IMR-90 (cell line): Measurements from ENCODE around the gene DDX20. TPM values are rescaled to one million over a fixed set of nuclear protein-coding genes. Genes with fewer than 3 reads are reported as not detected.

Source experiments
- ATAC-seq: fragments of 200-7000 bp; cut with Tn5 transposase; 2 replicates; pipeline ENCODE4 v1.9.1; 2020; ENCODE audit warnings: low read depth, mild to moderate bottlenecking, moderate library complexity
- BruUV-seq: library from RNA; stranded (reverse); fragments of 400-500 nt; replicated peaks from 2 replicates; lab custom pipeline; 2021; lab: Mats Ljungman, UMichigan
- CTCF ChIA-PET: fragments of 300-600 bp; formaldehyde crosslinking; extraction: SDS; loops from one replicate; lab custom pipeline; 2021; ENCODE audit warnings: antibody characterized with exemption; lab: Yijun Ruan, JAX
- POLR2A ChIA-PET: fragments of 300-600 bp; sonication (Branson Sonifier 250); formaldehyde crosslinking; loops from one replicate; lab custom pipeline; 2022; ENCODE audit warnings: antibody characterized with exemption; ENCODE audit not compliant: unreplicated experiment; lab: Charles Lee
- DNase-seq: peaks from one replicate; pipeline ENCODE4 v3.0.0; 2013
- H2AFZ ChIP-seq: replicated peaks from 2 replicates; pipeline ENCODE3; 2013; ENCODE audit warnings: low read length, mild to moderate bottlenecking; ENCODE audit not compliant: poor library complexity
- H2AK5ac ChIP-seq: 2 replicates; pipeline ENCODE4 v1.6.1; 2013; ENCODE audit warnings: low read depth, low read length, inconsistent platforms
- H2AK9ac ChIP-seq: replicated peaks from 2 replicates; pipeline ENCODE3; 2013; ENCODE audit warnings: mild to moderate bottlenecking, low read depth, low read length, moderate library complexity; ENCODE audit not compliant: poor library complexity
- H2BK120ac ChIP-seq: 2 replicates; pipeline ENCODE4 v1.6.1; 2013; ENCODE audit warnings: low read depth, low read length, inconsistent platforms
- H2BK15ac ChIP-seq: 3 replicates; pipeline ENCODE4 v1.6.1; 2013; ENCODE audit warnings: low read depth, low read length, inconsistent platforms
- H2BK20ac ChIP-seq: 2 replicates; pipeline ENCODE4 v1.6.1; 2013; ENCODE audit warnings: low read depth, mild to moderate bottlenecking, inconsistent platforms, low read length, moderate library complexity
- H2BK5ac ChIP-seq: 2 replicates; pipeline ENCODE4 v1.6.1; 2013; ENCODE audit warnings: mild to moderate bottlenecking, low read depth, low read length, inconsistent platforms; ENCODE audit not compliant: poor library complexity, severe bottlenecking
- H3K14ac ChIP-seq: replicated peaks from 2 replicates; pipeline ENCODE4 v1.6.1; 2013; ENCODE audit warnings: low read depth, low read length, inconsistent platforms
- H3K18ac ChIP-seq: 2 replicates; pipeline ENCODE4 v1.6.1; 2013; ENCODE audit warnings: low read depth, low read length, control low read depth
- H3K23ac ChIP-seq: 2 replicates; pipeline ENCODE4 v1.6.1; 2013; ENCODE audit warnings: low read depth, low read length, inconsistent platforms
- H3K27ac ChIP-seq: 2 replicates; pipeline ENCODE4 v1.5.1; 2013; ENCODE audit warnings: mild to moderate bottlenecking, control low read depth, low read length; ENCODE audit not compliant: insufficient read depth
- H3K27me3 ChIP-seq: 2 replicates; pipeline ENCODE4 v1.6.1; 2013; ENCODE audit warnings: low read length; ENCODE audit not compliant: control insufficient read depth, insufficient read depth
- H3K36me3 ChIP-seq: 2 replicates; pipeline ENCODE4 v1.6.1; 2013; ENCODE audit warnings: low read length, mixed read lengths; ENCODE audit not compliant: control insufficient read depth, insufficient read depth
- H3K4ac ChIP-seq: 2 replicates; pipeline ENCODE4 v1.6.1; 2013; ENCODE audit warnings: low read depth, low read length, inconsistent platforms
- H3K4me1 ChIP-seq: 2 replicates; pipeline ENCODE4 v1.6.1; 2013; ENCODE audit warnings: low read length, mixed read lengths; ENCODE audit not compliant: control insufficient read depth, insufficient read depth
- H3K4me2 ChIP-seq: 2 replicates; pipeline ENCODE4 v1.6.1; 2013; ENCODE audit warnings: low read depth, mild to moderate bottlenecking, control low read depth, low read length, moderate library complexity
- H3K4me3 ChIP-seq: 2 replicates; pipeline ENCODE4 v1.5.1; 2013; ENCODE audit warnings: low read depth, mild to moderate bottlenecking, control low read depth, low read length, moderate library complexity; ENCODE audit not compliant: insufficient read depth
- H3K56ac ChIP-seq: 2 replicates; pipeline ENCODE4 v1.6.1; 2013; ENCODE audit warnings: low read length, inconsistent platforms; ENCODE audit not compliant: insufficient read depth; ENCODE audit errors: extremely low read depth
- H3K79me1 ChIP-seq, 2 experiments: 2 replicates each; pipeline ENCODE4 v1.6.1; 2013; ENCODE audit warnings: low read length in 2 of 2, inconsistent platforms in 1 of 2, low read depth in 1 of 2
- H3K9ac ChIP-seq: 2 replicates; pipeline ENCODE4 v1.6.1; 2013; ENCODE audit warnings: low read depth, low read length, control low read depth
- H3K9me1 ChIP-seq: 2 replicates; pipeline ENCODE4 v1.6.1; 2013; ENCODE audit warnings: low read length, inconsistent platforms; ENCODE audit not compliant: insufficient read depth
- H3K9me3 ChIP-seq: 2 replicates; pipeline ENCODE4 v1.6.1; 2013; ENCODE audit warnings: low read length; ENCODE audit not compliant: control insufficient read depth, insufficient read depth
- H4K20me1 ChIP-seq: 2 replicates; pipeline ENCODE4 v1.6.1; 2013; ENCODE audit warnings: low read length, inconsistent platforms; ENCODE audit not compliant: insufficient read depth
- H4K5ac ChIP-seq: 2 replicates; pipeline ENCODE4 v1.6.1; 2013; ENCODE audit warnings: mild to moderate bottlenecking, low read depth, low read length, control low read depth
- H4K8ac ChIP-seq, 2 experiments: 2 replicates each; pipeline ENCODE4 v1.6.1; 2013; ENCODE audit warnings: low read depth in 2 of 2, low read length in 2 of 2, control low read depth in 1 of 2, inconsistent platforms in 1 of 2
- H4K91ac ChIP-seq: 2 replicates; pipeline ENCODE4 v1.6.1; 2013; ENCODE audit warnings: low read depth, low read length, inconsistent platforms; ENCODE audit not compliant: insufficient read depth
- BHLHE40 ChIP-seq: fragments of 150-350 bp; IDR thresholded peaks from 2 replicates; pipeline ENCODE4 v1.6.1; 2016; ENCODE audit warnings: mild to moderate bottlenecking, low read depth, low read length
- CEBPB ChIP-seq: IDR thresholded peaks from 2 replicates; pipeline ENCODE4 v1.6.1; 2012; ENCODE audit warnings: low read depth, low read length, improper control_type of control experiment
- FOS ChIP-seq: fragments of 150-350 bp; IDR thresholded peaks from 2 replicates; pipeline ENCODE4 v1.6.1; 2016; ENCODE audit warnings: low read depth, low read length
- MAFK ChIP-seq: IDR thresholded peaks from 2 replicates; pipeline ENCODE4 v1.6.1; 2012; ENCODE audit warnings: low read depth, low read length, improper control_type of control experiment
- MAZ ChIP-seq: IDR thresholded peaks from 2 replicates; pipeline ENCODE4 v1.6.1; 2012; ENCODE audit warnings: low read depth, mild to moderate bottlenecking, low read length, improper control_type of control experiment, moderate library complexity, borderline replicate concordance
- MXI1 ChIP-seq: IDR thresholded peaks from 2 replicates; pipeline ENCODE4 v1.6.1; 2012; ENCODE audit warnings: low read depth, mild to moderate bottlenecking, low read length, moderate library complexity, borderline replicate concordance
- NFE2L2 ChIP-seq: fragments of 150-350 bp; IDR thresholded peaks from 2 replicates; pipeline ENCODE4 v1.6.1; 2016; ENCODE audit warnings: low read depth, mild to moderate bottlenecking, low read length
- POLR2A ChIP-seq: IDR thresholded peaks from 2 replicates; pipeline ENCODE4 v1.6.1; 2012; ENCODE audit warnings: mild to moderate bottlenecking, low read depth, low read length
- RAD21 ChIP-seq: IDR thresholded peaks from 2 replicates; pipeline ENCODE4 v1.6.1; 2012; ENCODE audit warnings: low read length, improper control_type of control experiment
- RCOR1 ChIP-seq: IDR thresholded peaks from 2 replicates; pipeline ENCODE4 v1.6.1; 2012; ENCODE audit warnings: mild to moderate bottlenecking, low read length, improper control_type of control experiment; ENCODE audit not compliant: insufficient replicate concordance
- RFX5 ChIP-seq: IDR thresholded peaks from 2 replicates; pipeline ENCODE4 v1.8.0; 2012; ENCODE audit warnings: low read depth, mild to moderate bottlenecking, low read length, moderate library complexity
- USF2 ChIP-seq: fragments of 150-350 bp; IDR thresholded peaks from 2 replicates; pipeline ENCODE4 v1.6.1; 2017; ENCODE audit warnings: mild to moderate bottlenecking, antibody characterized with exemption, low read length, low read depth
- WGBS, 2 experiments: methylation state at CpG; one replicate each; pipeline versions ENCODE4 v1.1.5 to v1.1.7; 2013; ENCODE audit warnings: missing lambda C conversion rate in 2 of 2; ENCODE audit not compliant: insufficient read length in 1 of 2; ENCODE audit errors: extremely low coverage in 2 of 2; 5-methylcytosine and 5-hydroxymethylcytosine counted together
- dilution Hi-C: fragments of 300-500 bp; cut with HindIII; formaldehyde crosslinking; loops from one replicate; pipeline ENCODE4 v1.14.3; 2018; ENCODE audit warnings: low sequenced_read_pairs; ENCODE audit not compliant: unreplicated experiment
- in situ Hi-C: fragments of 300-500 bp; cut with MboI; formaldehyde crosslinking; loops from 3 replicates; pipeline ENCODE4 v1.14.3; 2019; ENCODE audit warnings: low sequenced_read_pairs, inconsistent platforms, mixed read lengths
- intact Hi-C: fragments of 100-400 bp; cut with micrococcal nuclease; formaldehyde crosslinking; loops from 2 replicates; pipeline ENCODE4 v1.10.0; 2022
- polyA plus RNA-seq, 3 experiments: library from polyadenylated mRNA; depleted of rRNA; stranded (reverse); fragments of >200 nt; gene quantifications; 2 replicates each; pipeline ENCODE4 v1.2.3, GENCODE V29; 2012; ENCODE audit warnings: low replicate concordance in 1 of 3
- total RNA-seq: library from RNA; depleted of rRNA; stranded (reverse); fragments of >200 nt; gene quantifications from 2 replicates; pipeline ENCODE4 v1.2.3, GENCODE V29; 2012

The DDX20 gene
- total and polyA plus RNA-seq, 2 of the 4 experiments (the other 2 are of a cell fraction) = 5.7 to 10.9 TPM

DNA sequence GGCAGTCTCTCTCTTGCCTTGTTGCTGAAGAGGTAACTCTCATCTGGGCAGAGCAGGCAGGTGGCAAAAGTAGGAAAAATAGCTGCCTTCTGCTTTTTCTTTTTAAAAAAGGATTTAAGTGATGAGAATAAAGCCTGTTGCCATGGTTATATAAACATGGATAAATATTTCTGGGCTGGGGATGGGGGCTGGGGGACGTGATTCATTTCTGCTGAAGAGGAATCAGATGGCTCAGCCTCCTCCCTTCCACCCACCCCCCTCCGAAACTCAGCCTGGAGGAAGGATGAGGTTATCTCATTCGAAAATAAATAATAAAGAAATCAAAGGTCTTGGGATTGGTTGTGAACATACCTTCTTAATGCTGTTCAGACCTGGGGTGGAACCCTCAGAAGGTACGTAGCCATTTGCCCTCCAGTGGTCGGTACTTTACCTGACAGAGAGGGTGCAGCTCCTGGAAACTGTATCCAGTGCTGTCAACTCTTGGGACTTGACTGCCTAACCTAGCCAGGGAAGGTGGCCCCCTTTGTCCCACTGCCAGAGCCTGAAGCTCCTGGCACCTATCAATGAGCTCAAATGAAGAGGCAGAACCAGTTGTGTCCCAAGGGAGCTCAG is 12.7 kb upstream of the DDX20 start:
- Histone ChIP-seq H3K4me3 (no peak overlapping the region), H2AK5ac (peak overlapping the region; percentile 90), H3K36me3 (no peaks in the 10 kb centered on the region), H4K91ac (peak overlapping the region; percentile 87), H3K18ac (peak overlapping the region; percentile 39), H2BK20ac (peak overlapping the region; percentile 95), H4K5ac (no peak overlapping the region), H3K9me1 (peaks cover 36% of the 10 kb centered on the region), H4K20me1 (peaks cover 10% of the 10 kb centered on the region; the same call in 1 of the 2 replicates), H3K4me1 (peaks cover 15% of the 10 kb centered on the region), H2AK9ac (peak overlapping the region; percentile 56), H3K9ac (peak overlapping the region; percentile 28; the same call in 1 of the 2 replicates), H2AFZ (no peak overlapping the region), H3K27me3 (no peaks in the 10 kb centered on the region), H2BK120ac (peak overlapping the region; percentile 69), H3K9me3 (no peaks in the 10 kb centered on the region), H3K27ac (peak overlapping the region; percentile 70), H2BK5ac (peak overlapping the region; percentile 70), H3K79me1 (peaks cover under 1 to 11% of the 10 kb centered on the region in 2 experiments; a peak in 2 of 4 replicates), H3K4me2 (peak overlapping the region; percentile 37), H3K56ac (no peak overlapping the region), H3K14ac (peak overlapping the region; percentile 20), H3K4ac (peak overlapping the region; percentile 87), H3K23ac (peak overlapping the region; percentile 33), H4K8ac (peak overlapping the region in 1 of 2 experiments; percentile 56; a peak in 2 of 4 replicates), H2BK15ac (peak overlapping the region; percentile 93; the same call in 2 of the 3 replicates)
- ATAC-seq (peak; percentile 7), DNase-seq (peak; percentile 86)
- POLR2A ChIA-PET = no interaction called here
- dilution Hi-C loops (no loop called here), in situ Hi-C loops (no loop called here), intact Hi-C loops (no loop called here)
- BruUV-seq = no TSS peak
- 60% methylated on average over 1 of the region's 5 CpGs; no CpG with 5 or more reads in 1 of the 2 experiments for WGBS, 2 experiments
- TF ChIP-seq NFE2L2 (0 out of 2 replicates have a peak, but pooled peaks have one; percentile 6), MAFK (no peak), MAZ (peak; percentile 78), USF2 (no peak), FOS (peak; percentile 81; the same call in 1 of the 2 replicates), RAD21 (peak; percentile 5; the same call in 1 of the 2 replicates), CEBPB (no peak), BHLHE40 (0 out of 2 replicates have a peak, but pooled peaks have one; percentile 16), RCOR1 (no peak), RFX5 (no peak), MXI1 (no peak), POLR2A (no peak)
- CTCF ChIA-PET = interaction anchor here (2.5 kb wide), 1 partner anchor 28 kb away, joined by 13 read pairs; no protein-coding TSS in a partner anchor
